Activated CD8-positive, alpha-beta memory T cell treated with anti-CD3 and anti-CD28 coated beads, Interleukin-2, amount 50 U/mL, for 1 hour (primary cell): ENCODE results near the gene RBBP9.
"Not testable (repeated sequence)": the region's sequence is repeated elsewhere in the genome, so short reads cannot be mapped to it uniquely, and the experiment has no call there.

ENCODE experiments used
- DNase-seq: peaks from one replicate; pipeline ENCODE4 v3.0.0-alpha.2; 2020; ENCODE audit errors: extremely low read depth

Gene RBBP9

GRCh38 chr20:18504479-18505060 lies 7.5 kb upstream of the RBBP9 start:
- DNase-seq: no peak

- not testable (repeated sequence) for DNase-seq
Observed at GRCh38 chr20:18501672-18502071, 4.6 kb upstream of the RBBP9 start.

- no peak for DNase-seq
Observed at GRCh38 chr20:18497603-18498002, 578 bp upstream of the RBBP9 start.

DNA sequence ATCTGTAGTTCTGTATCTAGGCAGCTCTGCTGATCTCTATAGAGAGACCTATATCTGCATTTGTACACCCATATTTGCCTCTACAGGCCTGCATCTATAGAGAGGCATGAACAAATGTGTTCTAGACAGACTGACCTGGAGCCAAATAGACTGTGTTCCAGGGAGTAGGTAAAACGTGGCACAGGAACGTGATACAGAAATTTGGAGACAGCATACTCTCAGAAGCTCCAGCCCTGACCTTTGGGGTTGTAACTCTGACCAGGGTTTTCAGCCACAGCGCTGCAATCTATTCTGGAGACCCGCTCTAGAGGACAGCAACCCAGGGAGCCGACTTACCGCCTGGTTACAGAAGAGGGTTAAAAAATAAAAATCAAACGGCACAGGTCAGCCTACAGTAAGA lies 983 bp downstream of the RBBP9 start:
- DNase-seq: no peak

- no peak for DNase-seq
Observed at GRCh38 chr20:18488301-18488700, 8.7 kb downstream of the RBBP9 start.

- DNase-seq: no peak
Observed at GRCh38 chr20:18481596-18481995, 15.4 kb downstream of the RBBP9 start.

DNA sequence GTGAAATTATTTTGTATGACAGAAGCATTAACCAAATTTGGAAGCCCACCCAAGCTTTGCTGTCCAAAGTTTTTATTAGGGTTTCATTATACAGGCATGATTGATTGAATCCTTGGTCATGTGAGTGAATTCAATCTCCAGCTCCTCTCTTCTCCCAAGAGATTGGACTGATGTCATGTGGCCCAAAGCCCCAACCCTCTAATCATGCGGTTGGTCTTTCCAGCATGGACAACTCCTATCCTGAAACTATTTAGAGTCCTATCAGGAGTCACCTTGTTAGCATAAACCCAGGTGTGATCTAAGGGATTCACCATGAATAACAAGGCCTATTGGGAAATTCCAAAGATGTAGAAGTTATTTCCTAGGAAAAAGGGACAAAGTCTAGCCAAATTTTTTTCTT lies 19.2 kb downstream of the RBBP9 start:
- DNase-seq: no peak

- no peak for DNase-seq
Observed at GRCh38 chr20:18477218-18477617, 19.8 kb downstream of the RBBP9 start.

GRCh38 chr20:18466894-18467730 lies 29.9 kb downstream of the RBBP9 start, which contains the start of the genes DZANK1 and POLR3F:
DZANK1 (minus strand) TSS chr20:18467030; CDS start chr20:18465358, 1,672 bp downstream.
POLR3F (plus strand) TSS chr20:18467390; CDS start chr20:18467507, 117 bp downstream.
- peak; percentile 62 for DNase-seq

DNA sequence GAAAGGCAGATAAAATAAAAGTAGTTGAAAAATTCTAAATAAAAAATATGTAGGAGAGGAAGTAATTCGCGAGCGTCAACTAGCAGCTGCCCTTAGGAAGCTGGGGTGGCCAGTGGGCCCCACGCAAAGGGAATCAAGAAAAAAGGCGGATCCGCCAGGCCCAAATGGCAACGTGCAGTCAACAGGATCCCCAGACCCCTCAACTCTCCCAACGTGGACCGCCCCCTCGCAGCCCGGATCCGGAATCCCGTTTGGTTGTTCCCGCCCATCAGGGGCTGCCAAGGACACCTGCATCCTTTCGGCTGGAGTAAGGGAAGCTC lies 30.5 kb downstream of the RBBP9 start:
- DNase-seq: no peak

DNA sequence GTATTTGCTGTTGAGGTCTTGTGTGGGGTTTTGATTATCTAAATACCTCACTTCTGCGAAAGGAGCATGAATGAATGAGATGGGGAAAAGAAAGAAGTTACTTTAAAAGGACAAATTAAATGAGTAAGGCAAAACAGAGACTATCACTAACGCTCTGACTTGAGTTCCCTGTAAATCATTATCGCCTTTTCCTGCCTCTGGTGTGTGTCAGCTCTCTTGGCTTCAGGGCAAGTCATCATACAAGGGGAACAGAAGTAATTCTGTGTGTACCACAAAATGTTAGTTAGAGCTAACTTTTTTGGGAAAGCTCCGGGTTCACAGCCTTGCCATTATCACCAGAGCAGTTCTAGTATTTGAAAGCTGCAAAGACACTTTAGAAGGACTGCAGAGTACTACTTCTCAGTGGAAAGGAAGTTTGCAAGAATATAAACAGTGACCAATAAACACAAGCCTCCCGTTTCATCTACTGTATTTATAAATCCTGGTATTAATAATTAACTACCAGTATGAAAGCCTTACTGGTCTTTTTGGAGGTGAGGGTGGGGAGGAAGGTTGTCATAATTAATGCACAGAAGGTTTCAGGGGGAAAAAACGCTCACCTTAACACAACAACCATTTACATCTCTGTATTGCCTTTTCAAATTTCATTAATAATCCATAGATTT lies 31.4 kb downstream of the RBBP9 start:
- DNase-seq: no peak

GRCh38 chr20:18456600-18456999 lies 40.4 kb downstream of the RBBP9 start:
- DNase-seq: no peak

GRCh38 chr20:18443886-18444285 lies 53.1 kb downstream of the RBBP9 start:
- no peak for DNase-seq

- DNase-seq: no peak
Observed at GRCh38 chr20:18440403-18440802, 56.6 kb downstream of the RBBP9 start.

- no peak for DNase-seq
Observed at GRCh38 chr20:18436847-18437246, 60.2 kb downstream of the RBBP9 start.
